ENCODE data around the gene STXBP6. TPM values are rescaled to one million over a fixed set of nuclear protein-coding genes. Genes with fewer than 3 reads are reported as not detected.
A peak's percentile ranks its signal among the peaks of the same experiment; 100 is the strongest.

Gene STXBP6
- total and polyA plus RNA-seq, 10 of the 15 experiments (the other 5 are each of a cell fraction or from before 2014, with no cell fraction given) = 1.2 to 47.3 (median 1.9) TPM

DNA sequence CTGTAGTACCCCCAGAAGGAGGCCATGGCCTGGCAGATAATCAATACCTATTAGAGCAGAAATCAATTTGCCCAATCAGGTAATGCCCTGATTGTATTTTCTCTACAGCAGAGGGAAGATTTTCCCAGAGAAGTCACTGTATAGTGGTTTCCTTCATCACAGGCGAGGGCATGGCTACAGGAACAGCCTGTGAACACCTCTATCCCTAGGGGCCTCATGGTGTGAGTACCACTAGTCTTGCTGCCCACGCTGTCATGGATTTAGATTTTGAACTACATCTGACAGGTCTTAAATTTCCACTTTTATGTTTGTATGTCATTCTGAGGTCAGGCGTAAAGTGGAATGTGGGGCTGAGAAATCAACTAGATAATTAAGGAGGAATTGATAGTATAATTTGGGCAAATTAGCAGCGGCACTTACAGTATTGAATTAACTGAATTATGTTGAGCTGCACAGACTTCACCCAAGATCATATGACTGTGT is 42.4 kb upstream of the STXBP6 start:
- RAD21 ChIA-PET (ENCODE audit: unreplicated experiment) = interaction anchor here (0.8 to 2.1 kb wide), 4 partner anchors 31 to 382 kb away, joined by 3 to 9 read pairs (median 3); no protein-coding TSS in a partner anchor
- POLR2A ChIA-PET = no interaction called here
- Histone ChIP-seq H3K9ac (ENCODE audit: control insufficient read depth, insufficient read depth, low read length) (no peak overlapping the region), H3K4me2 (ENCODE audit: control insufficient read depth, insufficient read depth) (no peak overlapping the region), H3K4me1 (ENCODE audit: control insufficient read depth, insufficient read depth, low read length) (no peaks in the 10 kb centered on the region), H2AFZ (ENCODE audit: control insufficient read depth, low read depth, low read length) (no peak overlapping the region), H3K9me3 (replicated peaks; ENCODE audit: control insufficient read depth, insufficient read depth, low read length) (no peaks in the 10 kb centered on the region), H3K4me3 (no peak overlapping the region), H4K20me1 (ENCODE audit: control insufficient read depth, insufficient read depth) (no peaks in the 10 kb centered on the region), H3K27ac (ENCODE audit: control insufficient read depth, insufficient read depth) (no peak overlapping the region), H3K79me2 (ENCODE audit: control insufficient read depth, insufficient read depth, low read length) (no peaks in the 10 kb centered on the region), H3K36me3 (ENCODE audit: control insufficient read depth in 2 of 2, insufficient read depth in 2 of 2, low read length in 1 of 2) (no peaks in the 10 kb centered on the region), H3K27me3 (replicated peaks in 1 of 2; ENCODE audit: control insufficient read depth in 2 of 2, insufficient read depth in 2 of 2, low read length in 1 of 2) (no peaks in the 10 kb centered on the region)
- ATAC-seq (no peak), DNase-seq (ENCODE audit: low read depth, low spot score) (no peak), FAIRE-seq (no peak)
- in situ Hi-C loops (cut with MboI) (no loop called here), intact Hi-C loops (cut with micrococcal nuclease; ENCODE audit: unreplicated experiment) (no loop called here)
- WGBS (ENCODE audit: insufficient coverage, insufficient replicate concordance, low lambda C conversion rate, missing lambda C conversion rate) = 35% methylated on average over 4 of the region's 4 CpGs
- TF ChIP-seq RAD51 (IDR thresholded peaks at IDR 0.05) (no peak), MEF2B (IDR thresholded peaks at IDR 0.05; ENCODE audit: partially characterized antibody, poor library complexity, severe bottlenecking) (peak; percentile 72)
- no TSS peak for BruUV-seq (replicated peaks)
- CTCF ChIA-PET = interaction anchor here (1.3 to 2.8 kb wide), 5 partner anchors 10 to 399 kb away, joined by 3 to 10 read pairs (median 6); no protein-coding TSS in a partner anchor
- SMC1A ChIA-PET (ENCODE audit: uncharacterized antibody, unreplicated experiment) = interaction anchor here (0.7 to 2.7 kb wide), 9 partner anchors 10 to 286 kb away, joined by 3 to 15 read pairs (median 3); no protein-coding TSS in a partner anchor

DNA sequence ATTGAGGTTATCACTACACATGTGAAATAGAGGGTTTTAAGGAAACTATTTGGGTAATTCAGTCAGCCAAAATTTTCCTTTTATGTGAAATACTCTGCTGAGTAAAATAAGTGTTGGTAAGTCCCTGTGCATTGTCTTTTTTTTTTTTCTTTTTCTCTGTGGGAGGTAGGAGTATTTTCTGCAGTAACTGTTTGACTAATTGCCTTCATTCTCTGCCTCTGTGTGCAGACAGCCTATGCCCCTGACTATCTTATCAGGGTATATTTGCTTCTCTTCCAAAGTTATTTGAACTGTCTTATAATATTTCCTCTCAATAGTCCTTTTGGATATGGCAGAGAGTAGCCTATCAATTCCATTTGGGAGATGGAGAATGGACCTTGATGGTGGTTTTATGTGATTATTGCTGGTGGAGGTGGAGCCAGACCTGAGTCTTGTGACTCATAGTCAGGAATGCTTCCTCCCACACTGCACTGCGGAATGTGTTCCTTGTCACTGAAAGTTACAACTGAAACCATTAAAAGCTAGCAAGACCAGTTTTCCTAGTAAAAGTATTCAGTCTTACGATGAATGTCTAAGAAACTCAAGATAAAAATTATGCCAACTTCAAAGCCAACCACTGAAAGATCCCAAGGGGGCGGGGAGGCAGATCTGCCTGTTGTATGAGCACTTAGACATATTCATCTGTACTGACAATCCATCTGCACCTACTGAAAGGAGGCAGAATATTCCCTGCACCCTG is 40.9 kb upstream of the STXBP6 start:
- Histone ChIP-seq H3K36me3 (ENCODE audit: control insufficient read depth in 2 of 2, insufficient read depth in 2 of 2, low read length in 1 of 2) (no peaks in the 10 kb centered on the region), H2AFZ (ENCODE audit: control insufficient read depth, low read depth, low read length) (no peak overlapping the region), H3K27me3 (replicated peaks in 1 of 2; ENCODE audit: control insufficient read depth in 2 of 2, insufficient read depth in 2 of 2, low read length in 1 of 2) (no peaks in the 10 kb centered on the region), H3K4me3 (no peak overlapping the region), H3K4me2 (ENCODE audit: control insufficient read depth, insufficient read depth) (no peak overlapping the region), H3K9me3 (replicated peaks; ENCODE audit: control insufficient read depth, insufficient read depth, low read length) (no peaks in the 10 kb centered on the region), H3K9ac (ENCODE audit: control insufficient read depth, insufficient read depth, low read length) (no peak overlapping the region), H3K27ac (ENCODE audit: control insufficient read depth, insufficient read depth) (no peak overlapping the region), H3K4me1 (ENCODE audit: control insufficient read depth, insufficient read depth, low read length) (no peaks in the 10 kb centered on the region), H3K79me2 (ENCODE audit: control insufficient read depth, insufficient read depth, low read length) (no peaks in the 10 kb centered on the region), H4K20me1 (ENCODE audit: control insufficient read depth, insufficient read depth) (no peaks in the 10 kb centered on the region)
- ChIA-PET RAD21 (ENCODE audit: unreplicated experiment) (interaction anchor here (1.2 kb wide), 1 partner anchor 82 kb away, joined by 3 read pairs; no protein-coding TSS in a partner anchor), CTCF (interaction anchor here (0.8 kb wide), 1 partner anchor 284 kb away, joined by 3 read pairs; no protein-coding TSS in a partner anchor), POLR2A (no interaction called here), SMC1A (ENCODE audit: uncharacterized antibody, unreplicated experiment) (interaction anchor here (1.5 kb wide), 1 partner anchor 35 kb away, joined by 6 read pairs; no protein-coding TSS in a partner anchor)
- WGBS (ENCODE audit: insufficient coverage, insufficient replicate concordance, low lambda C conversion rate, missing lambda C conversion rate) = 19% methylated on average over 3 of the region's 3 CpGs
- no TSS peak for BruUV-seq (replicated peaks)
- TF ChIP-seq IKZF1 (conservative IDR thresholded peaks at IDR 0.05) (0 out of 2 replicates have a peak, but pooled peaks have one; percentile 21), IKZF2 (IDR thresholded peaks at IDR 0.05) (peak; percentile 40 to 48; a peak in 2 of 4 replicates)
- TF ChIP-seq, protein P1, sequence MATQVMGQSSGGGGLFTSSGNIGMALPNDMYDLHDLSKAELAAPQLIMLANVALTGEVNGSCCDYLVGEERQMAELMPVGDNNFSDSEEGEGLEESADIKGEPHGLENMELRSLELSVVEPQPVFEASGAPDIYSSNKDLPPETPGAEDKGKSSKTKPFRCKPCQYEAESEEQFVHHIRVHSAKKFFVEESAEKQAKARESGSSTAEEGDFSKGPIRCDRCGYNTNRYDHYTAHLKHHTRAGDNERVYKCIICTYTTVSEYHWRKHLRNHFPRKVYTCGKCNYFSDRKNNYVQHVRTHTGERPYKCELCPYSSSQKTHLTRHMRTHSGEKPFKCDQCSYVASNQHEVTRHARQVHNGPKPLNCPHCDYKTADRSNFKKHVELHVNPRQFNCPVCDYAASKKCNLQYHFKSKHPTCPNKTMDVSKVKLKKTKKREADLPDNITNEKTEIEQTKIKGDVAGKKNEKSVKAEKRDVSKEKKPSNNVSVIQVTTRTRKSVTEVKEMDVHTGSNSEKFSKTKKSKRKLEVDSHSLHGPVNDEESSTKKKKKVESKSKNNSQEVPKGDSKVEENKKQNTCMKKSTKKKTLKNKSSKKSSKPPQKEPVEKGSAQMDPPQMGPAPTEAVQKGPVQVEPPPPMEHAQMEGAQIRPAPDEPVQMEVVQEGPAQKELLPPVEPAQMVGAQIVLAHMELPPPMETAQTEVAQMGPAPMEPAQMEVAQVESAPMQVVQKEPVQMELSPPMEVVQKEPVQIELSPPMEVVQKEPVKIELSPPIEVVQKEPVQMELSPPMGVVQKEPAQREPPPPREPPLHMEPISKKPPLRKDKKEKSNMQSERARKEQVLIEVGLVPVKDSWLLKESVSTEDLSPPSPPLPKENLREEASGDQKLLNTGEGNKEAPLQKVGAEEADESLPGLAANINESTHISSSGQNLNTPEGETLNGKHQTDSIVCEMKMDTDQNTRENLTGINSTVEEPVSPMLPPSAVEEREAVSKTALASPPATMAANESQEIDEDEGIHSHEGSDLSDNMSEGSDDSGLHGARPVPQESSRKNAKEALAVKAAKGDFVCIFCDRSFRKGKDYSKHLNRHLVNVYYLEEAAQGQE (IDR thresholded peaks at IDR 0.05; ENCODE audit: low read depth, low read length) = no peak
- TF ChIP-seq, protein P2, sequence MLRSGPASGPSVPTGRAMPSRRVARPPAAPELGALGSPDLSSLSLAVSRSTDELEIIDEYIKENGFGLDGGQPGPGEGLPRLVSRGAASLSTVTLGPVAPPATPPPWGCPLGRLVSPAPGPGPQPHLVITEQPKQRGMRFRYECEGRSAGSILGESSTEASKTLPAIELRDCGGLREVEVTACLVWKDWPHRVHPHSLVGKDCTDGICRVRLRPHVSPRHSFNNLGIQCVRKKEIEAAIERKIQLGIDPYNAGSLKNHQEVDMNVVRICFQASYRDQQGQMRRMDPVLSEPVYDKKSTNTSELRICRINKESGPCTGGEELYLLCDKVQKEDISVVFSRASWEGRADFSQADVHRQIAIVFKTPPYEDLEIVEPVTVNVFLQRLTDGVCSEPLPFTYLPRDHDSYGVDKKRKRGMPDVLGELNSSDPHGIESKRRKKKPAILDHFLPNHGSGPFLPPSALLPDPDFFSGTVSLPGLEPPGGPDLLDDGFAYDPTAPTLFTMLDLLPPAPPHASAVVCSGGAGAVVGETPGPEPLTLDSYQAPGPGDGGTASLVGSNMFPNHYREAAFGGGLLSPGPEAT (IDR thresholded peaks at IDR 0.05; ENCODE audit: low read depth) = peak; percentile 79
- ATAC-seq (peak; percentile 76), DNase-seq (ENCODE audit: low read depth, low spot score) (no peak), FAIRE-seq (no peak)
- in situ Hi-C loops (cut with MboI) = no loop called here
- intact Hi-C loops (cut with micrococcal nuclease; ENCODE audit: unreplicated experiment) = no loop called here
